PC-9 (cell line): Measurements from ENCODE around the gene ZNF586.

Experiments
- CTCF ChIP-seq: fragments of 200-600 bp; sonication (generic); conservative IDR thresholded peaks from 2 replicates; pipeline ENCODE4 v1.6.1; 2017; ENCODE audit warnings: mixed run types, antibody characterized with exemption, mild to moderate bottlenecking, moderate library complexity
- EZH2 ChIP-seq: fragments of 200-600 bp; sonication (generic); IDR thresholded peaks from 2 replicates; pipeline ENCODE4 v1.8.0; 2017; ENCODE audit warnings: antibody characterized with exemption, low read depth

GRCh38 chr19:57786906-57787305, 17.4 kb downstream of the ZNF586 start:
- no peak for TF ChIP-seq CTCF
- TF ChIP-seq EZH2, result no peak
